Mammary epithelial cell (primary cell): Measurements from ENCODE around the gene ZBTB44.

Experiments
- CTCF ChIP-seq, 2 donors: IDR thresholded peaks in 1 of 2; conservative IDR thresholded peaks in 1 of 2; 2 replicates each; pipeline ENCODE4 v1.5.1; 2011 to 2012; ENCODE audit warnings: inconsistent platforms in 2 of 2, low read length in 2 of 2, mild to moderate bottlenecking in 2 of 2, control low read depth in 1 of 2, low read depth in 1 of 2; ENCODE audit not compliant: insufficient read depth in 1 of 2; ENCODE audit errors: extremely low read depth in 1 of 2
- EZH2 ChIP-seq: IDR thresholded peaks from 2 replicates; pipeline ENCODE4 v1.6.1; 2012; ENCODE audit warnings: low read length, inconsistent platforms, borderline replicate concordance

GRCh38 chr11:130278745-130279144, 36.0 kb downstream of the ZBTB44 start:
- no peak for TF ChIP-seq CTCF (conservative IDR thresholded peaks at IDR 0.05 in 1 of 2, IDR thresholded peaks at IDR 0.05 in 1 of 2; ENCODE audit: extremely low read depth in 1 of 2, insufficient read depth in 1 of 2, low read depth in 1 of 2, low read length in 2 of 2)
- no peak for TF ChIP-seq EZH2
